GM12865 (cell line): Measurements from ENCODE around the gene HIPK4.

Source experiments
- DNase-seq: peaks from one replicate; pipeline ENCODE4 v3.0.0; 2010; ENCODE audit warnings: low read depth
- H3K4me3 ChIP-seq: 2 replicates; pipeline ENCODE4 v1.5.1; 2011; ENCODE audit warnings: mild to moderate bottlenecking, low read depth, low read length, control low read depth
- CTCF ChIP-seq: IDR thresholded peaks from 2 replicates; pipeline ENCODE4 v1.5.1; 2011; ENCODE audit warnings: low read length, control low read depth, low read depth, inconsistent platforms; ENCODE audit not compliant: insufficient read depth; ENCODE audit errors: missing control alignments

The HIPK4 gene

DNA sequence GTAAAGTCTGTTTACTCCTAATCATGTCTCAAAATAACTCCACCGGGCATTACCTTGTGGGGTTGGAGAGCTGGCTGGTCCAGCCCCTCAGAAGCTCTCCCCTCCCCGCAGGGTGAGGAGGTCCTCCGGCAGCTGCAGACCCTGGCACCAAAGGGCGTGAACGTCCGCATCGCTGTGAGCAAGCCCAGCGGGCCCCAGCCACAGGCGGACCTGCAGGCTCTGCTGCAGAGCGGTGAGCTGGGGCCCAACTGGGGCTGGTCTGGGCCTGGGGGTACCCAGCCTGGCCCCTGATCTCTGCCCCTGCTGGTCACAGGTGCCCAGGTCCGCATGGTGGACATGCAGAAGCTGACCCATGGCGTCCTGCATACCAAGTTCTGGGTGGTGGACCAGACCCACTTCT lies 20.2 kb downstream of the HIPK4 start:
- TF ChIP-seq CTCF: no peak
- no peak for DNase-seq
- H3K4me3 ChIP-seq: no peak overlapping the region

GRCh38 chr19:40367577-40368434 lies 22.2 kb downstream of the HIPK4 start:
- TF ChIP-seq CTCF: no peak
- H3K4me3 ChIP-seq: no peak overlapping the region
- no peak for DNase-seq

DNA sequence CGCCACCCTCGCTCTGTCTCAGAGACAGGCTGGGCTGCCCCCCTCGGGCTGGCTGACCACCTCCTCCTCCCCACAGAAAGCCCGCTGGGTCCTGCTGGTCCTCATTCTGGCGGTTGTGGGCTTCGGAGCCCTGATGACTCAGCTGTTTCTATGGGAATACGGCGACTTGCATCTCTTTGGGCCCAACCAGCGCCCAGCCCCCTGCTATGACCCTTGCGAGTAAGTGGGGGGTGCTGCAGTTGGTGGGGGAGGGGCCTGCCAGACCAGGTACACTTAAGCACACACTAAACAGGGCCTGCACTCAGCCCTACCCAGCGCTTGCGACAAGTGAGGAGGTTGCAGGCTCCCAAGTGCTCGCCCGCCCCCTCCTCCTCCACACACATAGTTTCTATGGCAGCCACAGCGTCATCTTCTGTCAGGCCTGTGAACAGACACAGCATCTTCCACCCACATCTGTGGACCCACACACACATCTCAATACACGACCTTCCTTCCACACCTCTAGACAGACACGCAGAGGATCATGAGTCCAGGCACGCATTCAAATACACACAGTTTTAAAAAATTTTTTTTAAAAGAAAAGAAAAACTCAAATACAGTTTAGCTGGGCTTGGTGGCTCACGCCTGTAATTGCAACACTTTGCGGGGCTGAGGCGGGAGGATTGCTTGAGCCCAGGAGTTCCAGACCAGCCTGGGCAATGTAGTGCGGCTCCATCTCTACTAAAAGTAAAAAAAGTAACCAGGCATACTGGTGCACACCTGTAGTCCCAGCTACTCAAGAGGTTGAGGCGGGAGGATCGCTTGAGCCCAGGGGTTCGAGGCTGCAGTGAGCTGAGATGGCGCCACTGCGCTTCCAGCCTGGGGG lies 23.1 kb downstream of the HIPK4 start:
- H3K4me3 ChIP-seq: no peak overlapping the region
- DNase-seq: no peak
- TF ChIP-seq CTCF: no peak

- TF ChIP-seq CTCF: no peak
- DNase-seq: peak; percentile 64
- peak overlapping the region; percentile 13; the same call in 1 of the 2 replicates for H3K4me3 ChIP-seq
Measured at GRCh38 chr19:40365613-40366401, 24.2 kb downstream of the HIPK4 start.

DNA sequence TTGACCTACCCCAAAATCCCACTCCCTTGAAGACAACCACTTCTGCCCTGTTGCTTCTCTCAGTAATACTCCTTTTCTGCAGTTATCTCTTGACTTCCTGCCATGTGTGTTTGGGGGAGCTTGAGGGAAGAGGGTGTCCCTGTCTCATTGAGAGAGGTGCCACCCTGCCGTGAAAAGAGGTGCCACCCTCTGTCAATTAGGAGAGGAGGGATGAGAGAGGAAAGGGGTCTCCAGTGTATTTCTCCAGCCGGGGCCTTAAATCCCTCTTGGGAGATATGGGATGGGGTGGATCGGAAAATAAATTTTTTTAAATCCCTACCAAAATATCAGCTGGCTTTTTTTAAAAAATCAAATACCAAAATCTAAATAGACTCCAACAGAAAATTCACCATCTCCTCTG lies 25.0 kb downstream of the HIPK4 start:
- DNase-seq: no peak
- no peak overlapping the region for H3K4me3 ChIP-seq

GRCh38 chr19:40363069-40363468 lies 26.9 kb downstream of the HIPK4 start:
- DNase-seq: no peak
- H3K4me3 ChIP-seq: no peak overlapping the region
- no peak for TF ChIP-seq CTCF

More for the DNA sequence above, 25.0 kb downstream of the HIPK4 start:
- no peak for TF ChIP-seq CTCF
